ENCODE data around the gene DHX40.

DNA sequence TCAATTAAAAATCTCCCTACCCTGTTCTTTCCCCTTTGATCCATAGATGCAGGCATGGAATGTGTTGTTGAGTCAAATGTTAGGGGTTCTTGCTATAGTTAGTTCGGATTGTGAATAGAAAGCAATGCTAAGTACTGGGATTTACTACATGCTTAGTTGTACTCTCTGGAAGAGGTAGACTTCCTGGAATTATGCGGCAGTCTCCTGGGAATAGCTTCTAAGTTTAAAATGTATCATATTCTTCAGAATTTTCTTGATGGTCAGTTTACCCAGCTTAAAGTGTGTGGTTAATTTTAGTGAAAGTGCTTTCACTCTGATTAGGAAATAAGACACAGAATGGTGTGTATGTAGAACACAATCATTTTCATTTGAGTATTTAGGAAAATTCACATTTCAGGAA, 57.7 kb downstream of the DHX40 start:
- TF ChIP-seq, protein P1, sequence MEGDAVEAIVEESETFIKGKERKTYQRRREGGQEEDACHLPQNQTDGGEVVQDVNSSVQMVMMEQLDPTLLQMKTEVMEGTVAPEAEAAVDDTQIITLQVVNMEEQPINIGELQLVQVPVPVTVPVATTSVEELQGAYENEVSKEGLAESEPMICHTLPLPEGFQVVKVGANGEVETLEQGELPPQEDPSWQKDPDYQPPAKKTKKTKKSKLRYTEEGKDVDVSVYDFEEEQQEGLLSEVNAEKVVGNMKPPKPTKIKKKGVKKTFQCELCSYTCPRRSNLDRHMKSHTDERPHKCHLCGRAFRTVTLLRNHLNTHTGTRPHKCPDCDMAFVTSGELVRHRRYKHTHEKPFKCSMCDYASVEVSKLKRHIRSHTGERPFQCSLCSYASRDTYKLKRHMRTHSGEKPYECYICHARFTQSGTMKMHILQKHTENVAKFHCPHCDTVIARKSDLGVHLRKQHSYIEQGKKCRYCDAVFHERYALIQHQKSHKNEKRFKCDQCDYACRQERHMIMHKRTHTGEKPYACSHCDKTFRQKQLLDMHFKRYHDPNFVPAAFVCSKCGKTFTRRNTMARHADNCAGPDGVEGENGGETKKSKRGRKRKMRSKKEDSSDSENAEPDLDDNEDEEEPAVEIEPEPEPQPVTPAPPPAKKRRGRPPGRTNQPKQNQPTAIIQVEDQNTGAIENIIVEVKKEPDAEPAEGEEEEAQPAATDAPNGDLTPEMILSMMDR (IDR thresholded peaks at IDR 0.05) = no peak
- no peak for TF ChIP-seq EP300 (IDR thresholded peaks at IDR 0.05)
